ENCODE data around the gene ARR3.
"Not testable (repeated sequence)": the region's sequence is repeated elsewhere in the genome, so short reads cannot be mapped to it uniquely, and the experiment has no call there.

The ARR3 gene

GRCh38 chrX:70281951-70282350 lies 13.8 kb downstream of the ARR3 start, which contains the start of gene RAB41:
TSS of gene RAB41 (plus strand) at chrX:70282172. CDS start at chrX:70282218, 46 bp downstream.
- DNase-seq = no peak

GRCh38 chrX:70289168-70289792 lies 21.1 kb downstream of the ARR3 start:
- no peak for DNase-seq

- peak; percentile 74 for DNase-seq
These were observed 21.9 kb downstream of the ARR3 start, which contains the start of the genes KIF4A and PDZD11 for GRCh38 chrX:70289793-70290770. TSS of gene KIF4A (plus strand) at chrX:70290104. CDS start at chrX:70290459, 355 bp downstream. TSS of gene PDZD11 (minus strand) at chrX:70289927. CDS start at chrX:70289341, 586 bp downstream.

GRCh38 chrX:70292788-70293187 lies 24.7 kb downstream of the ARR3 start:
- no peak for DNase-seq

GRCh38 chrX:70293621-70294020 lies 25.5 kb downstream of the ARR3 start:
- DNase-seq = no peak

GRCh38 chrX:70301716-70302115 lies 33.6 kb downstream of the ARR3 start:
- DNase-seq = no peak

- DNase-seq = no peak
These were observed 45.4 kb downstream of the ARR3 start for GRCh38 chrX:70313503-70313902.

GRCh38 chrX:70322784-70323183 lies 54.6 kb downstream of the ARR3 start:
- no peak for DNase-seq

- DNase-seq = not testable (repeated sequence)
These were observed 55.5 kb downstream of the ARR3 start for GRCh38 chrX:70323628-70324027.

GRCh38 chrX:70324326-70324725 lies 56.2 kb downstream of the ARR3 start:
- no peak for DNase-seq

GRCh38 chrX:70331161-70331560 lies 63.0 kb downstream of the ARR3 start:
- no peak for DNase-seq

All from activated T-cell treated with anti-CD3 and anti-CD28 coated beads, Interleukin-2, amount 50 U/mL, for 1 hour (primary cell).